Loucy (cell line): ENCODE results near the gene RNF4.
"Not testable (repeated sequence)": the region's sequence is repeated elsewhere in the genome, so short reads cannot be mapped to it uniquely, and the experiment has no call there.

ENCODE experiments used
- EZH2phosphoT487 ChIP-seq: fragments of 200-600 bp; IDR thresholded peaks from 2 replicates; pipeline ENCODE4 v1.6.1; 2018; ENCODE audit warnings: antibody characterized with exemption, mild to moderate bottlenecking, moderate library complexity, borderline replicate concordance
- TF ChIP-seq, protein P1 (sequence below): fragments of 200-600 bp; sonication (generic); conservative IDR thresholded peaks from 2 replicates; pipeline ENCODE4 v1.5.1; 2014; ENCODE audit warnings: mild to moderate bottlenecking, antibody characterized with exemption, low read length

DNA sequence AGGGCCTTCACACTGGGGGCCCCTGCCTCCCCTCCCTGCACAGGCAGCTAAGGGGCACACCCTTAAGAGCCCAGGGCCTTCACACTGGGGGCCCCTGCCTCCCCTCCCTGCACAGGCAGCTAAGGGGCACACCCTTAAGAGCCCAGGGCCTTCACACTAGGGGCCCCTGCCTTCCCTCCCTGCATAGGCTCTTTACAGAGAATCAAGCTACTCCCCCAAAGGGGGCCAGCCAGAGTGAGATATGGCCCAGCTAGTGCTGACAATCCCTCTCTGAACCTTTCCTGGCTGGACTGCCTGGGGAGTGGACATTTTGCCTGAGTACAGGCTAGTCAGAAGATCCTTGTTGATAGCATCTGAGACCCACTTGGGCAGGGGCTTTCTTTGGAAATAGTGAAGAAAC is 3.4 kb upstream of the RNF4 start:
- TF ChIP-seq, protein P1, sequence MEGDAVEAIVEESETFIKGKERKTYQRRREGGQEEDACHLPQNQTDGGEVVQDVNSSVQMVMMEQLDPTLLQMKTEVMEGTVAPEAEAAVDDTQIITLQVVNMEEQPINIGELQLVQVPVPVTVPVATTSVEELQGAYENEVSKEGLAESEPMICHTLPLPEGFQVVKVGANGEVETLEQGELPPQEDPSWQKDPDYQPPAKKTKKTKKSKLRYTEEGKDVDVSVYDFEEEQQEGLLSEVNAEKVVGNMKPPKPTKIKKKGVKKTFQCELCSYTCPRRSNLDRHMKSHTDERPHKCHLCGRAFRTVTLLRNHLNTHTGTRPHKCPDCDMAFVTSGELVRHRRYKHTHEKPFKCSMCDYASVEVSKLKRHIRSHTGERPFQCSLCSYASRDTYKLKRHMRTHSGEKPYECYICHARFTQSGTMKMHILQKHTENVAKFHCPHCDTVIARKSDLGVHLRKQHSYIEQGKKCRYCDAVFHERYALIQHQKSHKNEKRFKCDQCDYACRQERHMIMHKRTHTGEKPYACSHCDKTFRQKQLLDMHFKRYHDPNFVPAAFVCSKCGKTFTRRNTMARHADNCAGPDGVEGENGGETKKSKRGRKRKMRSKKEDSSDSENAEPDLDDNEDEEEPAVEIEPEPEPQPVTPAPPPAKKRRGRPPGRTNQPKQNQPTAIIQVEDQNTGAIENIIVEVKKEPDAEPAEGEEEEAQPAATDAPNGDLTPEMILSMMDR: not testable (repeated sequence)
- not testable (repeated sequence) for TF ChIP-seq EZH2phosphoT487
